ENCODE results near the gene SLC35C1.

SLC35C1 gene

GRCh38 chr11:45805305-45806071 lies 539 bp downstream of the SLC35C1 start:
- Histone ChIP-seq H3K36me3 (replicated peaks; ENCODE audit: low read depth, low read length) (no peaks in the 10 kb centered on the region), H3K9ac (ENCODE audit: low read length) (peak overlapping the region; percentile 85), H3K4me3 (ENCODE audit: low read length) (peak overlapping the region; percentile 97), H3K27ac (ENCODE audit: low read length) (no peak overlapping the region), H3K4me2 (ENCODE audit: low read length) (peak overlapping the region; percentile 97), H3K27me3 (ENCODE audit: low read depth, low read length) (no peaks in the 10 kb centered on the region), H3K4me1 (ENCODE audit: low read length) (peaks cover 20% of the 10 kb centered on the region), H4K20me1 (ENCODE audit: insufficient read depth, low read length) (no peaks in the 10 kb centered on the region), H2AFZ (ENCODE audit: low read depth, low read length) (no peak overlapping the region), H3K9me3 (ENCODE audit: insufficient read depth, low read length) (no peaks in the 10 kb centered on the region), H3K79me2 (ENCODE audit: low read length) (peaks cover 11% of the 10 kb centered on the region)
- no peak for TF ChIP-seq CTCF (IDR thresholded peaks at IDR 0.05; ENCODE audit: low read depth, low read length)
- no peak for TF ChIP-seq EZH2phosphoT487 (IDR thresholded peaks at IDR 0.05; ENCODE audit: low read depth)

GRCh38 chr11:45806072-45806933 lies 1.4 kb downstream of the SLC35C1 start:
- H3K4me1 ChIP-seq (ENCODE audit: low read length) = peaks cover 20% of the 10 kb centered on the region
- H4K20me1 ChIP-seq (ENCODE audit: insufficient read depth, low read length) = no peaks in the 10 kb centered on the region
- peaks cover 11% of the 10 kb centered on the region for H3K79me2 ChIP-seq (ENCODE audit: low read length)
- H3K4me3 ChIP-seq (ENCODE audit: low read length) = peak overlapping the region; percentile 97
- no peak overlapping the region for H3K27ac ChIP-seq (ENCODE audit: low read length)
- H3K27me3 ChIP-seq (ENCODE audit: low read depth, low read length) = no peaks in the 10 kb centered on the region
- H3K9ac ChIP-seq (ENCODE audit: low read length) = no peak overlapping the region
- TF ChIP-seq EZH2phosphoT487 (IDR thresholded peaks at IDR 0.05; ENCODE audit: low read depth) = no peak
- TF ChIP-seq CTCF (IDR thresholded peaks at IDR 0.05; ENCODE audit: low read depth, low read length) = no peak
- no peaks in the 10 kb centered on the region for H3K9me3 ChIP-seq (ENCODE audit: insufficient read depth, low read length)
- peaks cover 3% of the 10 kb centered on the region for H3K36me3 ChIP-seq (replicated peaks; ENCODE audit: low read depth, low read length)
- no peak overlapping the region for H2AFZ ChIP-seq (ENCODE audit: low read depth, low read length)
- H3K4me2 ChIP-seq (ENCODE audit: low read length) = peak overlapping the region; percentile 97

GRCh38 chr11:45806937-45807791 lies 2.2 kb downstream of the SLC35C1 start:
- H3K27ac ChIP-seq (ENCODE audit: low read length) = no peak overlapping the region
- H3K4me2 ChIP-seq (ENCODE audit: low read length) = peak overlapping the region; percentile 97
- H3K4me1 ChIP-seq (ENCODE audit: low read length) = peaks cover 20% of the 10 kb centered on the region
- H3K36me3 ChIP-seq (replicated peaks; ENCODE audit: low read depth, low read length) = peaks cover 11% of the 10 kb centered on the region
- H3K79me2 ChIP-seq (ENCODE audit: low read length) = peaks cover 11% of the 10 kb centered on the region
- H3K9ac ChIP-seq (ENCODE audit: low read length) = no peak overlapping the region
- no peaks in the 10 kb centered on the region for H3K9me3 ChIP-seq (ENCODE audit: insufficient read depth, low read length)
- no peak for TF ChIP-seq CTCF (IDR thresholded peaks at IDR 0.05; ENCODE audit: low read depth, low read length)
- TF ChIP-seq EZH2phosphoT487 (IDR thresholded peaks at IDR 0.05; ENCODE audit: low read depth) = no peak
- no peaks in the 10 kb centered on the region for H4K20me1 ChIP-seq (ENCODE audit: insufficient read depth, low read length)
- H3K27me3 ChIP-seq (ENCODE audit: low read depth, low read length) = no peaks in the 10 kb centered on the region
- no peak overlapping the region for H2AFZ ChIP-seq (ENCODE audit: low read depth, low read length)
- peak overlapping the region; percentile 97; the same call in 1 of the 2 replicates for H3K4me3 ChIP-seq (ENCODE audit: low read length)

All from OCI-LY3 (cell line).